GM19023 (cell line): ENCODE measurements around the gene BAHD1.
A peak's percentile ranks its signal among the peaks of the same experiment; 100 is the strongest.

ENCODE experiments used
- ATAC-seq: cut with Tn5 transposase; IDR thresholded peaks from one replicate; pipeline ENCODE4 v1.9.1; 2021; ENCODE audit warnings: mild to moderate bottlenecking, moderate library complexity; ENCODE audit not compliant: unreplicated experiment

The BAHD1 gene

GRCh38 chr15:40421246-40422157, 19.3 kb upstream of the BAHD1 start:
- ATAC-seq = peak; percentile 87

- no peak for ATAC-seq
These were observed 16.2 kb upstream of the BAHD1 start for GRCh38 chr15:40424483-40425115.

DNA sequence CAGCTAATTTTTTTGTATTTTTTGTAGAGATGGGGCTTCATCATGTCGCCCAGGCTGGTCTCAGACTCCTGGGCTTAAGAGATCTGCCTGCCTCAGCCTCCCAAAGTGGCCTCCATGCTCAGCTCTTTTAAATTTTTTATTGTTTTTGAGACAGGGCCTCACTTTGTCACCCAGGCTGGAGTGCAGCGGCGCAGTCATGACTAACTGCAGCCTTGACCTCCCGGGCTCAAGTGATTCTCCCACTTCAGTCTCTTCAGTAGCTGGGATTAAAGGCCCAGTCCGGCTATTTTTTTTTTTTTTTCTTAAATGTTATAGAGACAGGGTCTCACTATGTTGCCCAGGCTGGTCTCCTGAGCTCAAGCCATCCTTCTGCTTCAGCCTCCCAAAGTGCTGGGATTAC, 15.1 kb upstream of the BAHD1 start:
- ATAC-seq = no peak

- no peak for ATAC-seq
These were observed 13.6 kb upstream of the BAHD1 start for GRCh38 chr15:40427188-40427587.

DNA sequence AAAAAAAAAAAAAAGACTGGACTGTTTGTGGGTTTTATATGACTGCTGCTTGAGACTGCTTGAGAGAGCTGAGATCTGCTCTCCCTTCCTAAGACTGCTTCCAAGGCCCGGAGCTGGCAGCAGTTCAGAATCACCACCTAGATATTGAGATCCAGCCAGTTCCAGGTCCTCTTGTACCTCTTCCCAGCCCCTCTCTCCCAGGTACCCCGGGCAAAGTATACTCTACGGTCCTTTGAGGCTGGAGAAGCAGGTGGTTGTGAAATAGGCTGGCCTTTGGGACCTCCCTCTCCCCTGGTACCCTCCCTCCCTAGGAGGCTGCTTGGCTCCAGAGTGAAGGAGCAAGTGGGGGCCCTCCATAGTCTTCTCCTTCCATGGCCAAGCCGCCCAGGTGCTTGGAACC, 12.6 kb upstream of the BAHD1 start:
- ATAC-seq = no peak

DNA sequence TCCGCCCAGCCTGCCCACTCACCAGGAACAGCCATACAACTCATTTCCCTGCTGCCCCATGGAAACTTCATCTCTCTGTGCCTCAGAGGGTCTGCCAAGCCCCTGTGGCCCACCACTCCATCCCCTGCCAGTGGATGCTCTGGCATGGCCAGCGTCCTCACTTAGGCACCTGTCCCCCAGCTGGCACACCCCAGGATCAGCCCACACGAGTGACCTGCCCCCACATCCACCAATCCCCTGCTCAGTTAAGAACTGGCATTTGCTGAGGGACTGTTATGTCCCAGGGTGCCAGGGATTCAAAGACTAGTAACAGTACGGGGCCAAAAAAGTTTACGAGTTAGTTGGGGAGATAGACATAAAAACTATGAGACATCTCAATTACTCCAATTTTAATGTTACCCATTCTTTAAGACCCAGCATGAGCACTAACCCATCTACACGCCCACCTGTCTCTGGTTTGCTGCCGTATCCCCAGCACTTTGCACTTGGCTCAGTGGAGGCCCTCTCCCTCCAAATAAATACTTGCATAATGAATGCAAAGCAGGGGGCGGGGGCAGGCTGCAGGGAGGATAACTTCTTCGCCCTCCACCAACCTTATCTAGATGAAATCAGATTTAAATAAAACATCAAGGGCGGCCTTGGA, 11.6 kb upstream of the BAHD1 start:
- ATAC-seq = no peak

GRCh38 chr15:40430271-40430805, 10.4 kb upstream of the BAHD1 start:
- no peak for ATAC-seq

GRCh38 chr15:40435023-40435709, 5.6 kb upstream of the BAHD1 start:
- no peak for ATAC-seq

- ATAC-seq = no peak
These were observed 5.1 kb upstream of the BAHD1 start for GRCh38 chr15:40435710-40436089.

DNA sequence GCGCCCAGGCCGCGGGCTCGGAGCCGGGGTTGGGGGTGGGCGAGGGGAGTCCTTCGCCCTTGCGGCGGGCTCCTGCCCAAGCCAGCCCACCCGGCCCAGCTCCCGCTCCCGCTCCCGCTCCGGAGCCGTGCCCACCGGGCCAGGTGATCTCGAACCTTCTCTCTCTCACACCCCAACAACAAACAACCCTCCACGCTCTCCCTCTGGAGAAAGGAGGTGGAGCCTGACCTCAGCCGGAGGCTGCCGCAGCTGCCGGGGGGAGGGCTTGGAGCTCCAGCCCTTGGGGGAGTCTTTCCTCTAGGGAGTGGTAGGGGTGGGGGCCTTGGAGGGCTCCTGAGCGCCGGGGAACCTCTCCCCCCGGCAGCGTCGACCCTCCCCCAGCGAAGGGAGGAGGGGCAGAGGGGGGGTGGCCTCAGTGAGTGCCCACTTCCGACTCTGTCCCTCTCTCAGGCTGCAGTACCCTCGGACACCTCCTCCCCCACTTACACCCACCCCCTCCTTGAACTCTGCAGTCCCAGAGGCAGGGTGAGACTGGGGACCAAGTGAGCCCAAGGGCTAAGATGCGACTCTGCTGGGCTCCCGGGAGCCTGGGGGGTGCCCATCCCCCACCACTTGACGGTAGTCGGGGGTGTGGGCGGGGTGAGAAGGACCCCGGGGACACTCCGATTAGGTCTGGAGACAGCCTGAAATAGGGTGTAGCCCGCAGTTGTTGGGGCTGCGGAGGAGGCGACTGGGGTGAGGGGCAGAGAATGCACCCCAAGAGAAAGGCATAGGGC, 4.4 kb upstream of the BAHD1 start:
- no peak for ATAC-seq

DNA sequence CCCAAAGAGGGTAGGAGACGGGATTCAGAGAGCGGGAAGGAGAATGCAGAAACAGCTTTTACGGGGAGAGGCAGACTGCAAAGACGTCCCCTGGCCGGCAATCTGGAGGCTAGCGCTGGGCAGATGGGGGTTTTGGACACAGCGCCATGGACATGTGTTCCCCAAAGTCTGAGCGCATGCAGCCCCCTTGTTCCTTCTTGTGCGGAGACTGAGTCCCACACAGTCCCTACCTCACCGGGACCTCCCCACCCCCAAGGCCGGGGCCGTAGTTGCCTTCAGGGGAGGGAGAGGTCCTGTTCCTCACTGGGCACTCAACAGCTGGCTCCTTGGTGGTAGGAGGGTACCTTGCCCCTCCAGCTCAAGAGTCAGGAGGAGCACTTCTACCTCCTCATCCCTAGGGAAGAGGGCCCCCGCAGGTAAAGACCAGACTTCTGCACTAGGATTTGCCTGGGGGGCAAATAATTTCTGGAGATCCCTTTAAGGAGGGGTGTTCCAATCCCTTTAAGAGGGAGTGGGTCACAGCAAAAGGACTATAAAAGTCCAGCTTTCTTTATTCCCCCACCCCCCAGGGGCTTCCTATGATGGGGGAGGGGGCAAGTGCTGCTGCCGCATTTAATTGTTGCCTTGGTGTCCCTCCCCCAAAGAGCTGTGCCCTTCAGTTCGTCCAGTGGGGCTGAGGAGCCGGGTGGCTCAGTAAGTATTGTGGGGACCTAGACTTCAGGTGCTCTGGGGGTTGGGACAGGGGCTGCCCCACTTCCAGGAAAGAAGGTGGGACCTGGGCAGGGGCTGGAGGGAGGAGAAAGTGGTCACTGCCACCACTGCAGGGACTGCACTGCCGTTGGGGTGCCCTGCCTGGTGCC, 3.6 kb upstream of the BAHD1 start:
- no peak for ATAC-seq

DNA sequence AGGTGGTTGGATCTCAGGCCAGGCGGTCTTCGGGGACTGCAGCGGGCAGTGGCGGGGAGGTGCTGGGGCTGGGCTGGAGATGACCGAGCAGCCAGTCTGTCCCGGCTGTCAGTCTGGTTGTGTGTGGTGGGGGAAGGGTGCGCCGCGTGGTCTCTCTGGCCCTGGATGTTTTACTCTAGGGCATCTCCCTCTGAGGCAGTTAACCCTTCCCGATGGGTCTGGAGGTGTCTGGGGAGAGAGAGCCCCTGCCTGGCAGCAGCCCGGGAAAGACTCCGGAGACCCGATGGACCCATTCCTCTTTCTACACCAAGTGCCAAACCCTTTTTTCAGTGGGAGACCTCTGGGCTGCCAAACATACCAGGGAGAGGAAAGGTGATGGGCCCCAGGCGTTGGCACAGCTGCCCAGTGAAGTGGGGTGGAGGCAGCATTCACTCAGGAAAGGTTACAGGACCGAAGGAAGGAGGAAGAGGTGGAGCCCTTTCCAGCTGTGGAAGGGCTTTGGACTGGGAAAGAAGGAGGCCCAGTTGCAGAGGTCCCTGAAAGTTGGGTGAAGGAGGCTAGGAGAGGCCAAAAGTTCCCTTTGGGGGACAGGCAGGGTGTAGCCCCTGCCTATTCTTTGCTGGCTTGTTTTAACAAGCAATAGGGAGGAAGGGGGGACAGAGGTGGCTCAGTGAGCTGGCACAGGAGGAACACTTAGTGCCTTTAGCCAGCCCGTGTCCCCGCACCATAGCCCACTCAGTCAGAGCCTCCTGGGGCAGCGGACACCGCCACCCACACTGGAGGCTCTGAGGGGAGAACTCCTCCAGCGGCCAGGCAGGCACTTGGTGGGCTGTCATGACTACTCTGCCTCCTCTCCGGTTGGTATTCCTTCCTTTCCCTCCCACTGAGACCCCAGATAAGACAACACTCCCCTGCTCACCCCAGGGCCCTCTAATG, 2.7 kb upstream of the BAHD1 start:
- ATAC-seq = no peak

- no peak for ATAC-seq
These were observed 2.0 kb upstream of the BAHD1 start for GRCh38 chr15:40438712-40439111.

DNA sequence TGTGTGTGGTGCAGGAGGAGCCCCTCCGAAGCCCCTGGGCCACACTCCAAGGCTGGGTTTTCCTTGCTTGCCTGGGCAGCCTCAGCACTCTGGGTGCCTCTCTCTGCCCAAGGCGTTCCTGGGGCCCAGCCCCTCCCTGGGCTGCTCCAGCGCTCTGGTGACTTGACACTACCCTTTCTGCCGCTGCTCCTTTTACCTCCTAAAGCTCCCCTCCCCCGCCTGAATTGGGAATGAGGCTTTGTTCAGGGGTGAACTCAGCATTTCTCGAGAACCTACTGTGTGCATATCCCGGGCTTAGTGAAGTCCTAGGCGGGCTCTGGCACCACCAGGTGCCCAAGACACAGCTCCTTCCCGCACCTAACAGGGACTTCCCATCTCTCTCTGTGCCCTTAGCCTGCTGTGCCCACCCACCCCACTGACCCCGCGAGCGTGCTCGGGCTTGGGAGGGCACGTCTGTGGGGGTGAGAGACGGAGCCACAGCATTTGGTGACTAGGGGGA, 1.2 kb upstream of the BAHD1 start:
- no peak for ATAC-seq

DNA sequence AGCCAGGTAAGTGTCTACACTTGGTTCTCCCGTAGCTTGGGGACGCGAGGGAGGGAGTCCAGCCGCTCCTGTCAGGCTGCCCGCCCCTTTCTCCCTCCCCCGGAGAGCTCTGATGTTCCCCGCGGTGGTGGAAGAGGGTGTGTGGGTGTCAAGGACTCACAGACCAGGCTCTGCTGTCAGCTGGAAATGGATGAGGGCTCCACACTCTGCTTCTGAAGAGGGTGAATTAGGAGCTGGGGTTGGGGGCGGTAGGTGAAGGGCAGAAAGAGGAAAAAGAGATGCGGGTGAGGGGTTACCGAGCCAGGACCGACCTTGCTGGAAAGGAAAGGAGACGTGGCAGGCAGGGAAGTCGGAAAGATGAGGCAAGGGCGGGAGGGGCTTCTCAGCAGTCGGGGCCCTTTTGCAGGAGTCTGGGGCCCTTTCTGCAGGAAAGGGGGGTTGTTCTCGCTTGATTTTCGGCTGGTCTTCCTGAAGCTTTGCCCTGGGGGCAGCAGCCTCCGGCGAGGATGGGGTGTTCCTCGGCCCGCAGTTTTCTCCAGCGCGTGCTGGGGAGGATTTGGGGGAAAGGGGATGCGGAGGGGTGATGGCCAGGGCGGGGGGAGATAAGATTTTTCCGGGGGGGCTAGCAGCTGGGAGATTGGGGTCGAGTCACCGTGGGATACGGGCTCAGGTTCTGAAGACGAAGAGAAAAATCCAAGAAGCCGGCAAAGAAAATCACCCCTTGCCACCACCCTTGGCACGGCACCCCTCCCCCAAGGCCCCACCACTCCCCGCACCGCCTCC, 602 bp upstream of the BAHD1 start:
- no peak for ATAC-seq

GRCh38 chr15:40441565-40442531, 1.1 kb downstream of the BAHD1 start:
- no peak for ATAC-seq
